ENCODE measurements around the gene NECAB2.
A peak's percentile ranks its signal among the peaks of the same experiment; 100 is the strongest.

The NECAB2 gene

DNA sequence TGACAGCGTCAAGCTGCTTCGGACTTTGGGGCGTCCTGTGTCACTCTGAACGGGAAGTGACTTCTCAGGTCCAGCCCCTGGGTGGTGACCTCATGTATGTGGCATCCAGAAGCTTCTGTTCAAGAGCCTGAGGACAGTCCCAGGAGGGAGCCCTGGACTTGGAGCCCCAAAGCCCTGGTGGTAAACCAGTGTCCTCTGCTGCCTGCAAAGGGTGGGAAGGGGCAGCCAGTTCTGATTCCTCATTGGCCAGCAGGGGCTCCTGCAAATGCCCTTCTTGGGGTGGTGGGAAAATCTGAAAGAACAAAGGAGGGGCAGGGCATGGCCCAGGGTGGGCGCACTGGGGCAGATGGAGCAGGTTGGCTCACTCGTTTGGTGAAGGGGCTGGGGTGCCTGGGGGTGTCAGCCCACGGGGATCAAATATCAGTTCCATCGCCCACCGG is 13.4 kb upstream of the NECAB2 start:
- DNase-seq (ENCODE audit: low read depth): no peak
- peak overlapping the region; percentile 68 for H3K4me3 ChIP-seq (ENCODE audit: low read length)

DNA sequence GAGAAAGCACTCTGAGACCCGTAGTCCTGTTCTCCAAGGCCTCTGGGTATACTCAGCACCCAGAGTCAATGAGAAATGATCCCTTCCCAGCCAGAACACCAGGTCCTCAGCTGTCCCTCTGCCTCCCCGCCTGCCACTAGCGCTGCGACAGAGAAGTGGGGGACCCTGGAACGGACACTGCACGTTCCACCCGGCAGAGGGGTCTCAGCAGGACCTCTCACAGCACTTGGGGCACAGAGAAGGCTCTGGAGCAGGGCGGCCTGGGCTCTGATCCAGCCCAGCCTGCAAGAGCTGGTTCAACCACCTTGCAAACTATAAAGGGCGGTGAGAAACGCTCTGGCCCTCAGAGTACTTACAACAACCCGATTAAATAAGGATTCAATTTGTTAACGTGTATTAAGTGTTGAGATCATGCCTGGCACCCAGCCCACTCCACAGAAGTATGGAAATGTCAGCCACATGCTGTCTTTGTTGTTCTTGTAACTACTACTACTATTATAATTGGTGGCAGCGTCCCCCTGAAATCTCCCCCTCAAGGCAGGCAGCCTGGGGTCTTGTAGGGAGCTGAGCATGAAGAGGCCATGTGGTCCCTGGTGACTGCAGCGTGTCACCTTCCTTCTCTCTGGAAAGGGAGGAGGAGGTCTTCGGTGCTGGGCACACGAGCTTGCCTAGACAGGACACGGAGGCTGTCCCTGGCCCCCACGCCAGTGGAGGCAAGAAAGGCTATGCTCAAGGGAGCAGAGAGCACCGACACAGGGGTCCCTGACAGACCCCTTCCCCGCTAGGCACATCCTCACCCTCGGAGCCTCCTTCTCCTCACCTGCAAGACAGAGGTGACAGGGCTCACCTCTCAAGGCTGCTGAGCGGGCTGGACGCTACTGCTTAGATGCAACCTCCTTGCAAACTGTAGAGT is 12.6 kb upstream of the NECAB2 start:
- TF ChIP-seq CTCF (conservative IDR thresholded peaks at IDR 0.05; ENCODE audit: low read depth, low read length): no peak
- H3K4me3 ChIP-seq (ENCODE audit: low read length): no peak overlapping the region
- no peak for DNase-seq (ENCODE audit: low read depth)

More for the DNA sequence above, 13.4 kb upstream of the NECAB2 start:
- TF ChIP-seq CTCF (conservative IDR thresholded peaks at IDR 0.05; ENCODE audit: low read depth, low read length): peak; percentile 13

DNA sequence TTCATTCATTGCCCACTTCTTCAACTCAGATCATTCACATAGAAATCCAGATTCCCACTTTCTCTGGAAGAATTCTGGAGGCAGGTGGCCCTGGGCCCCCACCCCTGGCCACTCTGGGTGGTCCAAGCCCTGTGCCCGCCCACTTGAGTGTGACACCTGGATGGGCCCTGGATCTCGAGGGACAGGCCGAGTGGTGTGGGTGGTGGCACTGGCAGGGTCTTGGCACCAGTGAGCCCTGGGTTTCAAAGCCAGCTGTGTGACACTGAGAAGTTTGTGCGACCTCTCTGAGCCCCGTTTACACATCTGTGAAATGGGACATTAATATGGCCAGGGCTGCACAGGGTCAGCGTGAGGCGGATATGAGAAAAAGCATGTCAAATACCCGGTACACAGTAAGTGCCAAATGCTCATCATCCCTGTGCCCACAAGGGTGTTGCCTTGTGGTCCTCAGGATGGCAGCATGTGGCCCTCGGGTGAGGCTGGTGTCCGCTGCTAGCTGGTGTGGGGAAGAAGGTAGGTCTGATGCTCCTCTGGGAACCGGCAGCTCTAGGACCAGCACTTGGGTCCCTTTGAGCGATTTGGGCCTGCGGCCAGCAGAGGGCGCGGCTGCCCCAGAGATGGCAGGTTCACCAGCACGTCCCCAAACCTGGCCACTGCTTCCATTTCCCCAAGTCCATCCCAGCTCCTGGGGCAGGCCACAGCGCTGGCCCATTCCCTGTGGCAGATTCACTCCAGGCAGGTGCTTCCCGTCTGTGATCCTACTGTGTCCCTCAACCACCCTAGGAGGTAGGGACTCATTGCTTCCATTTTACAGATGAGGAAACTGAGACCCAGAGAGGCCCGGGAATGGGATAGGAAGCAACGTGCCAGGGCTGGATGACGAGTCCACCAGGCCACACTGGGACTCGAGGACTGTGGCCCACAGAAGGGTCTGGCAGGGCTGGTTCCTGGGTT is 11.4 kb upstream of the NECAB2 start:
- peak; percentile 96 for TF ChIP-seq CTCF (conservative IDR thresholded peaks at IDR 0.05; ENCODE audit: low read depth, low read length)
- no peak overlapping the region for H3K4me3 ChIP-seq (ENCODE audit: low read length)
- no peak for DNase-seq (ENCODE audit: low read depth)

DNA sequence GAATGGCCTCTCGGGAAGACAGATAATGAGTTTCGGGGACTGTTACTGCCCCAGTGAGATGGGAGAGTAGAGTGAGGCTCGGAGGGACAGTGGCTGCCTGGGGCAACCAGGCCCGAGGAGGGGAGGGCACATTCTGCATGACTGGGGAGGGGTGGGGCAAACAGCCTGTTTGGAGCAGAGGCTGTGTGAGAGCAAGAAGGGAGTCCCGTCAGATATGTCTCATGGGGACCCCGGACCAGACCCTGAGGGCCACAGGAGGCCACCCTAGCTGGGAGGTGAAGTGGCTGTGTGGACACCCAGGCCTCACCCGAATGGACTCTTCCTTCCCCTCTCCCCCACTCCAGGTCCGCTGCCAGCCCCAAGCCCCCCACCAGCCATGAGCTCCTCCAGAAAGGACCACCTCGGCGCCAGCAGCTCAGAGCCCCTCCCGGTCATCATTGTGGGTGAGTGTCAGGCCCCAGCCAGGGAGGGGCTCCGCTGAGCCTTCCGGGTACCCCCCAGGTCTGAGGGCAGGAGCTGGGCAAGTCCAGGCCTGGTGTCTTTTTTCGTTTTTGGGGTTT is 10.7 kb upstream of the NECAB2 start:
- H3K4me3 ChIP-seq (ENCODE audit: low read length): no peak overlapping the region
- no peak for TF ChIP-seq CTCF (conservative IDR thresholded peaks at IDR 0.05; ENCODE audit: low read depth, low read length)
- DNase-seq (ENCODE audit: low read depth): no peak

- DNase-seq (ENCODE audit: low read depth): no peak
- TF ChIP-seq CTCF (conservative IDR thresholded peaks at IDR 0.05; ENCODE audit: low read depth, low read length): no peak
- H3K4me3 ChIP-seq (ENCODE audit: low read length): no peak overlapping the region
These were observed 9.8 kb upstream of the NECAB2 start for GRCh38 chr16:83958137-83958845.

DNA sequence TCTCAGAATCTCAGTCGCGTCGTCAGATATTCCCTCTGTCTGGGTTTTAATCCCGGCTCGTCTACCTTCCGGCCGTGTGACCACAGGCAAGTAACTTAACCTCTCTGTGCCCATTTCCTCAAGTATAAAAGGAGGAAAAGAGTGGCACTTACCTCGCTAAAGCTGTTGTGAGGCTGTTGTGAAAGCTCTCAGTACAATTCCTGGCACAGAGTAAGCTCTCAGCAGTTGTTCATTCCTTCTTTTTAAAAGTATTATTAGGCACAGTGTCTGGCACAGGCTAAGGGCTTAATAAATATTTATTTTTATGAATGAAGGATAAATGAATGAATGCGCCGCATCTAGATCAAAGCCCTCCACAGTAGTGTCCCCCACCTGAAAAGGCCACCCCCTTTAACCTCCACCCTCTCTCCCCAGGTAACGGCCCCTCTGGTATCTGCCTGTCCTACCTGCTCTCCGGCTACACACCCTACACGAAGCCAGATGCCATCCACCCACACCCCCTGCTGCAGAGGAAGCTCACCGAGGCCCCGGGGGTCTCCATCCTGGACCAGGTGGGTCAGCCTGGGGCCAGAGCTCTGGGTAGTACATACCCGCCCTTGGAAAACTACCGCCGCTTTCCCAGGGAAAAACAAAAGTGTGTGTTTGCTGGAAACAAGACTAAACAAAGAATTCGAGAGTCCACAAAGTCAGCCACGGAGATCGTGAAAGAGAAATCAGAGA is 9.0 kb upstream of the NECAB2 start:
- no peak for TF ChIP-seq CTCF (conservative IDR thresholded peaks at IDR 0.05; ENCODE audit: low read depth, low read length)
- DNase-seq (ENCODE audit: low read depth): no peak
- no peak overlapping the region for H3K4me3 ChIP-seq (ENCODE audit: low read length)
